ENCODE measurements around the gene SKAP2. TPM values are rescaled to one million over a fixed set of nuclear protein-coding genes. Genes with fewer than 3 reads are reported as not detected.

The SKAP2 gene
- total RNA-seq, 1 donor from 2014 or later: 3.5 TPM

DNA sequence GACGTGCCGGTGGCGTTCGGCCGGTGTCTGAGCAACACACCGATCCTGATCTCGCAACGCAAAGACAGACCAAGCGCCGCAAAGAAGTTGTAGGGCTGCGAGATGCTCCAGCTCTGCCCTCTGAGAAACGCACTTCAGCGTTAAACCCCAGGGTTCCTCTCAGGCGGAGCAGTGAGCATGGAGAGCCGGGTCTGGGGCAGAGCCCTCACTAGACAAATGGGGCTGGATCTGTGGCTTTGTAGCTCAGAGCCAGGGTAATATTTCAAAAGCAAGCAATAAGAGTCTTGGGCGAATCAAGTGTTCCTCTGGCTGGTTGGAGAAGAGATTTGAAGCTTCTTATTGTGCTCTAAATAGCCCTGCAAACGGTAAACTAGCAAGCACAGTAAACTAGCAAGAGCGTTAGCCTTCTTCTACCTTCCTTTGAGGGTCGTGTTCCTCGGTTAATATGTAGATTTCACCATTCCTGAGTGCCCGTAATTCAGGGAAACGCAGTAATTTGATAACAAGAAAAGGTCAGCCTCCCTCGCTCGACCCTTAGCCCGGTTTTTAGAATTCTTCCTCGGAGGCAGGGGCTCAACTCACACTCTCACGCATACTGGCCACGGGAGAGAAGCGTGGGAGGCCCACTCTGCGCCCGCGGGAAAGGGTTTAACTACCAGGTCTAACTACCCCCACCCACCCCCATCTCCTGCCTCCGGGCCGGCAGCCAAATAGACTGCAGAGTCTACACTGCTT lies 6.7 kb downstream of the SKAP2 start:
- Mint-ChIP-seq H3K4me3 (peak overlapping the region; percentile 84), H3K36me3 (ENCODE audit: low read depth) (no peaks in the 10 kb centered on the region), H3K27me3 (ENCODE audit: low read depth) (peaks cover 95% of the 10 kb centered on the region), H3K27ac (ENCODE audit: unreplicated experiment) (no peak overlapping the region), H3K9me3 (no peaks in the 10 kb centered on the region), H3K4me1 (peaks cover 7% of the 10 kb centered on the region)
- no peak for DNase-seq (ENCODE audit: low read depth, low spot score)
- TF ChIP-seq, protein P1, sequence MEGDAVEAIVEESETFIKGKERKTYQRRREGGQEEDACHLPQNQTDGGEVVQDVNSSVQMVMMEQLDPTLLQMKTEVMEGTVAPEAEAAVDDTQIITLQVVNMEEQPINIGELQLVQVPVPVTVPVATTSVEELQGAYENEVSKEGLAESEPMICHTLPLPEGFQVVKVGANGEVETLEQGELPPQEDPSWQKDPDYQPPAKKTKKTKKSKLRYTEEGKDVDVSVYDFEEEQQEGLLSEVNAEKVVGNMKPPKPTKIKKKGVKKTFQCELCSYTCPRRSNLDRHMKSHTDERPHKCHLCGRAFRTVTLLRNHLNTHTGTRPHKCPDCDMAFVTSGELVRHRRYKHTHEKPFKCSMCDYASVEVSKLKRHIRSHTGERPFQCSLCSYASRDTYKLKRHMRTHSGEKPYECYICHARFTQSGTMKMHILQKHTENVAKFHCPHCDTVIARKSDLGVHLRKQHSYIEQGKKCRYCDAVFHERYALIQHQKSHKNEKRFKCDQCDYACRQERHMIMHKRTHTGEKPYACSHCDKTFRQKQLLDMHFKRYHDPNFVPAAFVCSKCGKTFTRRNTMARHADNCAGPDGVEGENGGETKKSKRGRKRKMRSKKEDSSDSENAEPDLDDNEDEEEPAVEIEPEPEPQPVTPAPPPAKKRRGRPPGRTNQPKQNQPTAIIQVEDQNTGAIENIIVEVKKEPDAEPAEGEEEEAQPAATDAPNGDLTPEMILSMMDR (conservative IDR thresholded peaks at IDR 0.05): no peak

DNA sequence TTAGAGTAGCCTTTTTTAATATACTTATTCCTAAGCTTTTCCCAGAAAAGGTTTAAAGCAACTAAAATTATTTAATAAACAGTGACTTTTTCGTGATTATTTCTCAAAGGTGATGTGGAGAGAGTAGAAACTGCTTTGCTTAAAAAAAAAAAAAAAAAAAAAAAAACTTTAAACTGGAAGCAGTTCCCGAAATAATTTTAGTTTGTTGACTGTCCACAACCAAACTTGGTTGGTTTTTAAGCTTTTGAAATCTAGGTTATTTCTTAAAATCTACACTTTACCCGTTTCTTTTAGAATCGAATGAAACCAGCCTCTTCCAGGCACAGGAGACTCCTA lies 7.3 kb downstream of the SKAP2 start:
- no peaks in the 10 kb centered on the region for H3K9me3 Mint-ChIP-seq
- peak overlapping the region; percentile 84 for H3K4me3 Mint-ChIP-seq
- no peaks in the 10 kb centered on the region for H3K36me3 Mint-ChIP-seq (ENCODE audit: low read depth)
- no peak for DNase-seq (ENCODE audit: low read depth, low spot score)
- H3K27me3 Mint-ChIP-seq (ENCODE audit: low read depth): peaks cover 95% of the 10 kb centered on the region
- no peak overlapping the region for H3K27ac Mint-ChIP-seq (ENCODE audit: unreplicated experiment)
- H3K4me1 Mint-ChIP-seq: peaks cover 7% of the 10 kb centered on the region
- TF ChIP-seq, protein P1 (conservative IDR thresholded peaks at IDR 0.05): no peak

DNA sequence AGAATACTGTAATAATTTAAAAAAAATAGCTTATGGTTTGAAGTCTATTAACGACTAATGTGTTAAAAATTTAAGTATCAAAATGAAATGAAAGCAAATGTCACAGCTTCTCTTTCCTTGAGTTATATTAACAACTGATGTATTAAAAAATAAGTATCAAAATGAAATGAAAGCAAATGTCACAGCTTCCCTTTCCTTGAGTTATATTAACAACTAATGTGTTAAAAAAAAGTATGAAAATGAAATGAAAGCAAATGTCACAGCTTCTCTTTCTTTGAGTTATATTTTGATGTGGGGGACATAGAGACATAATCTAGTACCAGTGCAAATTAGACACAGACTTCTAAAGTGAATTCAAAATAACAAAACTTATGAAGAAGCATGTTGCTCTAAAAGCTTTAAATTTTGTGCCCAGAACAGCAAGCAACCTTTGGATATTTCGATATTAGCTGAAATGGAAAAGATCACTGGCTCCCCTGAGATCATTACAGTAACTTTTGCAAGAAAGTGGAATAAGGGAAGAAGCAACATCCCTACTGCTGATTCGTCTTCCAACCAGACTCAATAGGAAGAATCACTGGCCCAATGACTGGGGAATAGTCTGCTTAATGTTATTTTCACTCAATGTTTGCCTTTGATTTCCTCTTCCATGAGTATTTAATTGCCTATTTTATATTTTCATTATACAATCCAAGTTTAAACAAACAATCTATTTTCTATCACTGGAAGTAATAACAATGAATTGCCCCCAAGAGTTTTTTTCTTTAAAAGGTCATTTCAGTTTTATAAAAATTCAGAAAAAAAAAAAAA lies 8.0 kb downstream of the SKAP2 start:
- no peak for DNase-seq (ENCODE audit: low read depth, low spot score)
- TF ChIP-seq, protein P1 (conservative IDR thresholded peaks at IDR 0.05): no peak
- Mint-ChIP-seq H3K9me3 (no peaks in the 10 kb centered on the region), H3K27me3 (ENCODE audit: low read depth) (peaks cover 93% of the 10 kb centered on the region), H3K27ac (ENCODE audit: unreplicated experiment) (no peak overlapping the region), H3K36me3 (ENCODE audit: low read depth) (no peaks in the 10 kb centered on the region), H3K4me3 (peak overlapping the region; percentile 25), H3K4me1 (peaks cover 7% of the 10 kb centered on the region)

DNA sequence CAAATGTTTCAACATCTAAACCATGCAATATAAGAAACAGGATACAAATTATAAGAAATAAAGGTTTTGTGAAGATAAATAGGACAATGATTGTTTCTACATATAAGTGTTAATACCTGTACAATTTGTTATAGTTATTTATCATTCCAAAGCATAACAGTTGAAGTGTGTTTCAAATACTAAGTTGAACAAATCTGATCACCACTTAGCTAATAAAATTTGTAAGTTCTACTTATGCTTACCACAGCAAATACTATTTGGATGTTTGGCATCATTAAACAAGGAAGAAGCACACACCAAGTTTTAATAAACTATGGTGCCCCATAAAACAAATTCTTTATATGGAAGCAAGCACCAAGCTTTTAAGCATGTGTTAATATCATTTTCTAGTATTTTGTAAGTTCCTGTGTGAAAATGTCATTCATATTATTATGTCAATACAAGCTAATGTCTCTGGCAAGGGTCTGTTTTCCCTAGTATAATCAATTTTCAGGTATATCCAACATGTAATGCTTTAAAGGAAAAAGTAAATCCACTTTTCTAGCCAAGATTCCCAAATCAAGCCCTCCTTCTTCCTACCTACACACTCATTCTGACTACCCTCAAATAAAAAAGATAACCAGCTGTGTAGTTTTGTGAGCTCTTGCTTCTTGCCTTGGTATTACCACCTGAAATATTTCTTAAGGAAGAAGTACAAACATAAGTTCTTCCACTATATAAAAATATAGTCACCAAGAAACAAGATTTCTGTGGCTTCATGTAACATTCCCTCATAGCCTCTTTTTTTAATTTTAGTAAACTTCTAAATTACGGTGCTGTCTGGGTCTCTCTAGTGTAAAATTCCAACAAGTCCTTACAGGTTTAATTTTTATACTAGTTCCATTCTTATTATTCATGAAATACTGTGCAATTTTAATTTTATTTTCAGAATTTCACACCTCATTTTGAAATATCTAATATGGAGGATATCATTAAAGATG lies 9.2 kb downstream of the SKAP2 start:
- peaks cover 93% of the 10 kb centered on the region for H3K27me3 Mint-ChIP-seq (ENCODE audit: low read depth)
- no peak overlapping the region for H3K27ac Mint-ChIP-seq (ENCODE audit: unreplicated experiment)
- no peaks in the 10 kb centered on the region for H3K36me3 Mint-ChIP-seq (ENCODE audit: low read depth)
- TF ChIP-seq, protein P1 (conservative IDR thresholded peaks at IDR 0.05): no peak
- no peaks in the 10 kb centered on the region for H3K9me3 Mint-ChIP-seq
- no peak overlapping the region for H3K4me3 Mint-ChIP-seq
- H3K4me1 Mint-ChIP-seq: peaks cover 7% of the 10 kb centered on the region
- no peak for DNase-seq (ENCODE audit: low read depth, low spot score)

DNA sequence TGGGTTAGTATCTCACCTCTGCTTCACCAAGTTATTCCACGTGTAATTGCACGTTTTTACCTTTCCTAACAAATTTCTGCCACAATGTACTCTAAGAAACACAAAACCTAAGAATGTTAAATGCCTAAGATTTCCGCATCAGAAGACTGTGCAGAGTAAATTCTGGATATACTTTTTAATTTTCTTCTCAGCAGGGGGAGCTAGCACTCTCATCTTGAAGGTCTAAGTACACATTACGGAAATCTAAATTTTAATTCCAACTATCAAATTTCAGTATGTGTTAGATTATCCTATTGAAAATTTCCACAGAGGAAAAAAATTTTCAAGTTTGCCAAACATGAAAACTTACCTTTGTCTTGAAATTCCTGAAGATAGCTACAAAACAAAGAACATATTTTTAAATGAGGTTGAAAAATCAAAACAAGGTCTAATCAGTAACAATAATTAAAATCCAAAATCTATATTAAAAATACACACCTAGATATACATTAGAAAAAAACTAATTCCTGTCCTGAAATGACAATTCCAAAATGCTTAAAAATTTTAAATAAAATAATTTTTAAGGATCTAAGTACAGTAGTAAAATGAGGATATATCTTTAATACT lies 10.5 kb downstream of the SKAP2 start:
- H3K9me3 Mint-ChIP-seq: no peaks in the 10 kb centered on the region
- TF ChIP-seq, protein P1 (conservative IDR thresholded peaks at IDR 0.05): peak; percentile 78
- H3K36me3 Mint-ChIP-seq (ENCODE audit: low read depth): no peaks in the 10 kb centered on the region
- peaks cover 87% of the 10 kb centered on the region for H3K27me3 Mint-ChIP-seq (ENCODE audit: low read depth)
- no peak overlapping the region for H3K27ac Mint-ChIP-seq (ENCODE audit: unreplicated experiment)
- peaks cover 7% of the 10 kb centered on the region for H3K4me1 Mint-ChIP-seq
- no peak overlapping the region for H3K4me3 Mint-ChIP-seq
- no peak for DNase-seq (ENCODE audit: low read depth, low spot score)
